ENCODE results near the gene BAD. TPM values are rescaled to one million over a fixed set of nuclear protein-coding genes. Genes with fewer than 3 reads are reported as not detected.

Gene BAD
- total RNA-seq, 1 experiment from 2014 or later: 67.4 TPM

- intact Hi-C loops (cut with micrococcal nuclease): no loop called here
- no TSS peak for BruUV-seq (replicated peaks)
- Mint-ChIP-seq H3K27me3 (ENCODE audit: insufficient read depth, unreplicated experiment) (no peaks in the 10 kb centered on the region), H3K27ac (ENCODE audit: low read depth, unreplicated experiment) (peak within 1 kb of the TSS; percentile 78), H3K36me3 (ENCODE audit: insufficient read depth, unreplicated experiment) (peaks cover 10% of the 10 kb centered on the region), H3K4me3 (ENCODE audit: unreplicated experiment) (peak within 1 kb of the TSS; percentile 77), H3K4me1 (ENCODE audit: insufficient read depth, unreplicated experiment) (peaks cover 14% of the 10 kb centered on the region), H3K9me3 (ENCODE audit: unreplicated experiment) (no peaks in the 10 kb centered on the region)
- ChIA-PET CTCF (interaction anchor here (0.6 to 1.0 kb wide), 3 partner anchors 73 to 254 kb away, joined by 3 to 5 read pairs (median 4); no protein-coding TSS in a partner anchor), POLR2A (interaction anchor here (0.6 to 11.9 kb wide), 4 partner anchors 13 to 1374 kb away, joined by 3 to 122 read pairs (median 3); partner anchors contain the start of genes FKBP2, PPP1R14B, PRDX5 and TRMT112)
- TF ChIP-seq, protein P1, sequence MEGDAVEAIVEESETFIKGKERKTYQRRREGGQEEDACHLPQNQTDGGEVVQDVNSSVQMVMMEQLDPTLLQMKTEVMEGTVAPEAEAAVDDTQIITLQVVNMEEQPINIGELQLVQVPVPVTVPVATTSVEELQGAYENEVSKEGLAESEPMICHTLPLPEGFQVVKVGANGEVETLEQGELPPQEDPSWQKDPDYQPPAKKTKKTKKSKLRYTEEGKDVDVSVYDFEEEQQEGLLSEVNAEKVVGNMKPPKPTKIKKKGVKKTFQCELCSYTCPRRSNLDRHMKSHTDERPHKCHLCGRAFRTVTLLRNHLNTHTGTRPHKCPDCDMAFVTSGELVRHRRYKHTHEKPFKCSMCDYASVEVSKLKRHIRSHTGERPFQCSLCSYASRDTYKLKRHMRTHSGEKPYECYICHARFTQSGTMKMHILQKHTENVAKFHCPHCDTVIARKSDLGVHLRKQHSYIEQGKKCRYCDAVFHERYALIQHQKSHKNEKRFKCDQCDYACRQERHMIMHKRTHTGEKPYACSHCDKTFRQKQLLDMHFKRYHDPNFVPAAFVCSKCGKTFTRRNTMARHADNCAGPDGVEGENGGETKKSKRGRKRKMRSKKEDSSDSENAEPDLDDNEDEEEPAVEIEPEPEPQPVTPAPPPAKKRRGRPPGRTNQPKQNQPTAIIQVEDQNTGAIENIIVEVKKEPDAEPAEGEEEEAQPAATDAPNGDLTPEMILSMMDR (IDR thresholded peaks at IDR 0.05; ENCODE audit: unreplicated experiment): no peak
- peak; percentile 95 for DNase-seq (ENCODE audit: unreplicated experiment)
These were observed 54.1 kb downstream of the BAD start, which contains the start of gene DNAJC4 for GRCh38 chr11:64230171-64230984. Gene DNAJC4, plus strand, starts transcription at chr11:64230548. Its CDS starts 307 bp downstream, at chr11:64230855.

GRCh38 chr11:64229744-64230170 lies 54.7 kb downstream of the BAD start:
- Mint-ChIP-seq H3K4me1 (ENCODE audit: insufficient read depth, unreplicated experiment) (peaks cover 12% of the 10 kb centered on the region), H3K27me3 (ENCODE audit: insufficient read depth, unreplicated experiment) (no peaks in the 10 kb centered on the region), H3K36me3 (ENCODE audit: insufficient read depth, unreplicated experiment) (peaks cover 11% of the 10 kb centered on the region), H3K9me3 (ENCODE audit: unreplicated experiment) (no peaks in the 10 kb centered on the region), H3K4me3 (ENCODE audit: unreplicated experiment) (peak overlapping the region; percentile 77), H3K27ac (ENCODE audit: low read depth, unreplicated experiment) (peak overlapping the region; percentile 78)
- no peak for DNase-seq (ENCODE audit: unreplicated experiment)
- TF ChIP-seq, protein P1 (IDR thresholded peaks at IDR 0.05; ENCODE audit: unreplicated experiment): no peak
- intact Hi-C loops (cut with micrococcal nuclease): no loop called here
- BruUV-seq (replicated peaks): no TSS peak
- ChIA-PET POLR2A (interaction anchor here (0.6 to 11.9 kb wide), 3 partner anchors 14 to 1373 kb away, joined by 3 to 122 read pairs (median 3); partner anchors contain the start of genes FKBP2 and PPP1R14B), CTCF (interaction anchor here (0.6 to 1.0 kb wide), 2 partner anchors 74 to 253 kb away, joined by 3 to 5 read pairs; no protein-coding TSS in a partner anchor)

GRCh38 chr11:64229090-64229743 lies 55.2 kb downstream of the BAD start:
- Mint-ChIP-seq H3K4me1 (ENCODE audit: insufficient read depth, unreplicated experiment) (peaks cover 14% of the 10 kb centered on the region), H3K27me3 (ENCODE audit: insufficient read depth, unreplicated experiment) (no peaks in the 10 kb centered on the region), H3K4me3 (ENCODE audit: unreplicated experiment) (no peak overlapping the region), H3K27ac (ENCODE audit: low read depth, unreplicated experiment) (no peak overlapping the region), H3K9me3 (ENCODE audit: unreplicated experiment) (no peaks in the 10 kb centered on the region), H3K36me3 (ENCODE audit: insufficient read depth, unreplicated experiment) (peaks cover 11% of the 10 kb centered on the region)
- TF ChIP-seq, protein P1 (IDR thresholded peaks at IDR 0.05; ENCODE audit: unreplicated experiment): no peak
- intact Hi-C loops (cut with micrococcal nuclease): no loop called here
- ChIA-PET POLR2A (interaction anchor here (1.0 to 11.9 kb wide), 2 partner anchors 14 to 44 kb away, joined by 3 to 122 read pairs; partner anchors contain the start of genes FKBP2 and PPP1R14B), CTCF (interaction anchor here (1.0 kb wide), 1 partner anchor 74 kb away, joined by 5 read pairs; no protein-coding TSS in a partner anchor)
- BruUV-seq (replicated peaks): TSS peak; percentile 1
- DNase-seq (ENCODE audit: unreplicated experiment): no peak
